Retinal pigment epithelial cell (primary cell): ENCODE measurements around the gene FAM149A.

Experiments used
- DNase-seq: peaks from one replicate; pipeline ENCODE4 v3.0.0-alpha.2; 2010; ENCODE audit warnings: low read depth
- H3K4me3 ChIP-seq: 2 replicates; pipeline ENCODE4 v1.5.1; 2011; ENCODE audit warnings: mild to moderate bottlenecking, low read length, control low read depth, moderate library complexity
- CTCF ChIP-seq: conservative IDR thresholded peaks from 2 replicates; pipeline ENCODE4 v1.5.1; 2011; ENCODE audit warnings: low read depth, low read length, control low read depth, inconsistent platforms

Gene FAM149A

GRCh38 chr4:186151499-186151898 is 47.0 kb downstream of the FAM149A start:
- no peak for TF ChIP-seq CTCF
- DNase-seq, result no peak
- no peak overlapping the region for H3K4me3 ChIP-seq

- TF ChIP-seq CTCF, result no peak
- H3K4me3 ChIP-seq, result no peak overlapping the region
- DNase-seq, result no peak
These were observed 53.7 kb downstream of the FAM149A start for GRCh38 chr4:186158021-186158813.

- no peak for DNase-seq
- no peak overlapping the region for H3K4me3 ChIP-seq
- no peak for TF ChIP-seq CTCF
These were observed 54.5 kb downstream of the FAM149A start for GRCh38 chr4:186158966-186159365.

GRCh38 chr4:186159613-186160012 is 55.1 kb downstream of the FAM149A start:
- no peak for DNase-seq
- no peak for TF ChIP-seq CTCF
- no peak overlapping the region for H3K4me3 ChIP-seq

- TF ChIP-seq CTCF, result no peak
- H3K4me3 ChIP-seq, result no peak overlapping the region
- no peak for DNase-seq
These were observed 56.6 kb downstream of the FAM149A start for GRCh38 chr4:186161138-186161537.

- TF ChIP-seq CTCF, result no peak
- no peak overlapping the region for H3K4me3 ChIP-seq
- DNase-seq, result no peak
These were observed 62.5 kb downstream of the FAM149A start for GRCh38 chr4:186166852-186167512.

GRCh38 chr4:186167605-186168004 is 63.1 kb downstream of the FAM149A start:
- H3K4me3 ChIP-seq, result no peak overlapping the region
- DNase-seq, result no peak
- TF ChIP-seq CTCF, result no peak
